Keratinocyte (primary cell): ENCODE data around the gene FAM120B. TPM values are rescaled to one million over a fixed set of nuclear protein-coding genes. Genes with fewer than 3 reads are reported as not detected.

ENCODE experiments used
- DNase-seq: peaks from one replicate; pipeline ENCODE4 v3.0.0-alpha.2; 2011; ENCODE audit warnings: low read depth, missing footprints, low spot score
- FAIRE-seq: peaks from 2 replicates; lab custom pipeline; 2011; peaks lifted over from hg19 to GRCh38; lab: Jason Lieb, UNC
- H2AFZ ChIP-seq: 2 replicates; pipeline ENCODE4 v1.6.0; 2012; ENCODE audit warnings: low read length, control low read depth, inconsistent platforms; ENCODE audit not compliant: control insufficient read depth
- H3K27ac ChIP-seq: 2 replicates; pipeline ENCODE4 v1.5.1; 2011; ENCODE audit warnings: low read length; ENCODE audit not compliant: control insufficient read depth, insufficient read depth
- H3K27me3 ChIP-seq: 3 replicates; pipeline ENCODE4 v1.6.0; 2011; ENCODE audit warnings: low read length; ENCODE audit not compliant: control insufficient read depth, insufficient read depth; ENCODE audit errors: extremely low read depth
- H3K36me3 ChIP-seq, 2 experiments: 2 replicates in 1 of 2; 3 replicates in 1 of 2; pipeline ENCODE4 v1.5.1; 2011; ENCODE audit warnings: low read length in 2 of 2, mild to moderate bottlenecking in 1 of 2; ENCODE audit not compliant: control insufficient read depth in 2 of 2, insufficient read depth in 2 of 2; ENCODE audit errors: extremely low read depth in 1 of 2
- H3K4me1 ChIP-seq: 3 replicates; pipeline ENCODE4 v1.5.1; 2011; ENCODE audit warnings: low read length; ENCODE audit not compliant: control insufficient read depth, insufficient read depth; ENCODE audit errors: extremely low read depth
- H3K4me2 ChIP-seq: 3 replicates; pipeline ENCODE4 v1.6.0; 2011; ENCODE audit warnings: low read depth, low read length; ENCODE audit not compliant: control insufficient read depth, insufficient read depth; ENCODE audit errors: extremely low read depth
- H3K4me3 ChIP-seq, 3 experiments: fragments of 200-600 bp in 1 of 3; sonication (generic) in 1 of 3; 2 replicates in 2 of 3; 3 replicates in 1 of 3; pipeline ENCODE4 v1.5.1; 2011 to 2016; ENCODE audit warnings: low read length in 3 of 3, mild to moderate bottlenecking in 3 of 3, control low read depth in 2 of 3, inconsistent platforms in 1 of 3, low read depth in 1 of 3, mixed read lengths in 1 of 3, mixed run types in 1 of 3, moderate library complexity in 1 of 3; ENCODE audit not compliant: control insufficient read depth in 2 of 3, insufficient read depth in 2 of 3; ENCODE audit errors: extremely low read depth in 1 of 3
- H3K79me2 ChIP-seq: 2 replicates; pipeline ENCODE4 v1.6.0; 2012; ENCODE audit warnings: low read length; ENCODE audit not compliant: control insufficient read depth, insufficient read depth
- H3K9ac ChIP-seq: 3 replicates; pipeline ENCODE4 v1.6.0; 2011; ENCODE audit warnings: low read length; ENCODE audit not compliant: control insufficient read depth, insufficient read depth; ENCODE audit errors: extremely low read depth
- H3K9me1 ChIP-seq: 3 replicates; pipeline ENCODE4 v1.6.0; 2011; ENCODE audit warnings: low read length; ENCODE audit not compliant: control insufficient read depth, insufficient read depth; ENCODE audit errors: extremely low read depth
- H3K9me3 ChIP-seq: 2 replicates; pipeline ENCODE4 v1.5.1; 2012; ENCODE audit warnings: low read depth, low read length; ENCODE audit not compliant: control insufficient read depth
- H4K20me1 ChIP-seq: 3 replicates; pipeline ENCODE4 v1.6.0; 2011; ENCODE audit warnings: low read length; ENCODE audit not compliant: control insufficient read depth, insufficient read depth; ENCODE audit errors: extremely low read depth
- EZH2 ChIP-seq: IDR thresholded peaks from one replicate; pipeline ENCODE4 v1.6.1; 2012; ENCODE audit warnings: inconsistent platforms, mild to moderate bottlenecking, low read length, moderate library complexity
- dilution Hi-C: fragments of 300-500 bp; cut with MboI; formaldehyde crosslinking; loops from one replicate; pipeline ENCODE4 v1.7.0; 2020; ENCODE audit warnings: low sequenced_read_pairs; ENCODE audit not compliant: extremely low pct_ligation_motif_present
- polyA plus RNA-seq, 5 experiments: library from polyadenylated mRNA; depleted of rRNA in 3 of 5; stranded (reverse) in 3 of 5; stranded (forward) in 1 of 5; unstranded in 1 of 5; fragments of >200 nt; gene quantifications; 1 replicate in 1 of 5; 2 replicates in 3 of 5; 3 replicates in 1 of 5; pipeline versions ENCODE4 v1.2.1 to v1.2.3, GENCODE V29; 2011 to 2012; ENCODE audit warnings: missing spikeins in 2 of 5, low read depth in 1 of 5, low replicate concordance in 1 of 5
- TF ChIP-seq, protein P1 (sequence below), 3 experiments: IDR thresholded peaks in 1 of 3; conservative IDR thresholded peaks in 1 of 3; optimal IDR thresholded peaks in 1 of 3; 2 replicates in 2 of 3; 3 replicates in 1 of 3; pipeline versions ENCODE3 to v1.5.1; 2011; ENCODE audit warnings: low read length in 3 of 3, mild to moderate bottlenecking in 3 of 3, moderate library complexity in 2 of 3, control low read depth in 1 of 3, inconsistent platforms in 1 of 3; ENCODE audit not compliant: insufficient read depth in 2 of 3; ENCODE audit errors: extremely low read depth in 1 of 3

FAM120B gene
- polyA plus RNA-seq, 1 donor (not counting 4 experiments of a cell fraction or from before 2014, with no cell fraction given) = 17.4 TPM

DNA sequence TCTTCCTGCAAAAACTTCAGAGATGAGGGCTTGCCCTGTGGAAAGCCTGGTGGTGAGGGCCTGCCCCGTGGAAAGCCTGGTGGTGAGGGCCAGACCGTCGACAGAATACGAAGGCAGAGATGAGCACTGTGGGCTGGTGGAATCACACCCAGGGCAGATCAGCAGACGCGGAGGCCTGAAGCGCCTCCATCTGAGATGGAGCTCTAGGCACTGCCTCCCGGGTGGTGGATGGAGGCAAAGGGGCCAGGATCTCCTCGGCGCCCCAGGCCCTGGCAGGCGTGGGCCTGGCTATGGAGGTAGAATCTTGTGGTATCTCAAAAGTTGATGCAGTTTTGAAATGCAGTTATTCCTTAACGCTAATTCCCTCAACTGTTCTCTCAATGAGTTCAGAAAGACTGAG lies 141.8 kb downstream of the FAM120B start:
- no peaks in the 10 kb centered on the region for H3K79me2 ChIP-seq
- H3K9me1 ChIP-seq = no peaks in the 10 kb centered on the region
- H3K9ac ChIP-seq = no peak overlapping the region
- H3K27ac ChIP-seq = no peak overlapping the region
- H3K4me3 ChIP-seq = no peak overlapping the region
- FAIRE-seq = no peak
- no peak for DNase-seq
- H3K4me2 ChIP-seq = no peak overlapping the region
- H3K36me3 ChIP-seq = no peaks in the 10 kb centered on the region
- dilution Hi-C loops = no loop called here
- peaks cover 3% of the 10 kb centered on the region for H3K9me3 ChIP-seq
- no peak for TF ChIP-seq EZH2
- TF ChIP-seq, protein P1, sequence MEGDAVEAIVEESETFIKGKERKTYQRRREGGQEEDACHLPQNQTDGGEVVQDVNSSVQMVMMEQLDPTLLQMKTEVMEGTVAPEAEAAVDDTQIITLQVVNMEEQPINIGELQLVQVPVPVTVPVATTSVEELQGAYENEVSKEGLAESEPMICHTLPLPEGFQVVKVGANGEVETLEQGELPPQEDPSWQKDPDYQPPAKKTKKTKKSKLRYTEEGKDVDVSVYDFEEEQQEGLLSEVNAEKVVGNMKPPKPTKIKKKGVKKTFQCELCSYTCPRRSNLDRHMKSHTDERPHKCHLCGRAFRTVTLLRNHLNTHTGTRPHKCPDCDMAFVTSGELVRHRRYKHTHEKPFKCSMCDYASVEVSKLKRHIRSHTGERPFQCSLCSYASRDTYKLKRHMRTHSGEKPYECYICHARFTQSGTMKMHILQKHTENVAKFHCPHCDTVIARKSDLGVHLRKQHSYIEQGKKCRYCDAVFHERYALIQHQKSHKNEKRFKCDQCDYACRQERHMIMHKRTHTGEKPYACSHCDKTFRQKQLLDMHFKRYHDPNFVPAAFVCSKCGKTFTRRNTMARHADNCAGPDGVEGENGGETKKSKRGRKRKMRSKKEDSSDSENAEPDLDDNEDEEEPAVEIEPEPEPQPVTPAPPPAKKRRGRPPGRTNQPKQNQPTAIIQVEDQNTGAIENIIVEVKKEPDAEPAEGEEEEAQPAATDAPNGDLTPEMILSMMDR (optimal IDR thresholded peaks at IDR 0.05 in 1 of 3, IDR thresholded peaks at IDR 0.05 in 1 of 3, conservative IDR thresholded peaks at IDR 0.05 in 1 of 3; ENCODE audit: extremely low read depth in 1 of 3, insufficient read depth in 2 of 3, low read length in 3 of 3) = no peak
- no peaks in the 10 kb centered on the region for H3K27me3 ChIP-seq
- H2AFZ ChIP-seq = no peak overlapping the region
- no peaks in the 10 kb centered on the region for H4K20me1 ChIP-seq
- no peaks in the 10 kb centered on the region for H3K4me1 ChIP-seq

DNA sequence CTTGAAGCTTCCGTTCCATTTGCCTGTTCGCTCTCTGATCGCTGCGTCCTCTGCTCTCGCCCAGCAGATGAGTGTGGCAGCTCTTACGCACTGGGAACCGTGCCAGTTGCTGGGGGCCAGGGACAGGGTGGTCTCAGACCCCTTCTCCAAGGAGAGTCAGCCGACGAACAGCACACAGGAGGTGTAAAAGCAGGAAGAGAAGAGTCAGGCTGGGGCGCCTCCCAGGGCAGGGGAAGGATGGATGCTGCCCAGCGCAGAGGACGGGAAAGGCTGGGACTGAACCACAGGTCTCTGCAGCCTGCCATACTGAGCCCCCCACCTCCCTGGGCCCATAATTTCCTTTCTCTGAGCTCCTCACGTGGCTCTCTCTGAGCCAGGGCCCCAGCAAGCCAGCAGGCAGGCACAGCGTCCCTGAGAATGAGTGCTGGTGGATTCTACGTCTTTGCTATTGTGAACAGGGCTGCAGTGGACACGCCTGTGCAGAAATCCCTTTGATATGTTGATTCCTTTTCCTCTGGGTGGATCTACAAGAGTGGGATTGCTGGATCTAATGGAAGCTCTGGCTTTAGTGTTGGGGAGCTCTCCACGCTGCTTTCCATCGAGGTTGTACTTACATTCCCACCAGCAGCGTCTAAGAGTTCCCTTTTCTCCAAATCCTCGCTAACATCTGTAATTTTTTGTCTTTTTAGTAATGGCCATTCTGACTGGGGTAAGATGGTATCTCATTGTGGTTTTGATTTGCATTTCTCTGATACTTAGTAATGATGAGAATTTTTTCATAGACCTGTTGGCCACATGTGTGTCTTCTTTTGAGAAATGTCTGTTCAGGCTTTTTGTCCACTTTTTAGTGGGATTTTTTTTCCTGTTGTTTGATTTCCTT lies 142.4 kb downstream of the FAM120B start:
- no peaks in the 10 kb centered on the region for H3K9me1 ChIP-seq

More for the DNA sequence above, 142.4 kb downstream of the FAM120B start:
- H2AFZ ChIP-seq = no peak overlapping the region
- H3K27me3 ChIP-seq = no peaks in the 10 kb centered on the region
- TF ChIP-seq EZH2 = no peak
- TF ChIP-seq, protein P1 (optimal IDR thresholded peaks at IDR 0.05 in 1 of 3, IDR thresholded peaks at IDR 0.05 in 1 of 3, conservative IDR thresholded peaks at IDR 0.05 in 1 of 3; ENCODE audit: extremely low read depth in 1 of 3, insufficient read depth in 2 of 3, low read length in 3 of 3) = no peak
- H3K9me3 ChIP-seq = peaks cover 3% of the 10 kb centered on the region
- H3K4me2 ChIP-seq = no peak overlapping the region
- no peaks in the 10 kb centered on the region for H3K79me2 ChIP-seq
- dilution Hi-C loops = no loop called here
- no peak overlapping the region for H3K4me3 ChIP-seq
- no peaks in the 10 kb centered on the region for H3K4me1 ChIP-seq
- no peak overlapping the region for H3K9ac ChIP-seq
- H3K27ac ChIP-seq = no peak overlapping the region
- no peaks in the 10 kb centered on the region for H3K36me3 ChIP-seq
- no peak for FAIRE-seq
- H4K20me1 ChIP-seq = no peaks in the 10 kb centered on the region
- no peak for DNase-seq
